Gastroesophageal sphincter (tissue), 4 donors: ENCODE results near the gene CEP164. TPM values are rescaled to one million over a fixed set of nuclear protein-coding genes. Genes with fewer than 3 reads are reported as not detected.

Source experiments
- ATAC-seq: fragments of 150-250 bp; one replicate; pipeline ENCODE4 v1.9.1; 2016; ENCODE audit warnings: mild to moderate bottlenecking, moderate library complexity
- H3K27ac ChIP-seq, 4 donors: fragments of 200-600 bp; sonication (generic) in 3 of 4; 1 replicate in 3 of 4; 2 replicates in 1 of 4; pipeline ENCODE4 v1.5.1; 2016 to 2019
- H3K27me3 ChIP-seq: fragments of 200-600 bp; sonication (generic); one replicate; pipeline ENCODE4 v1.5.1; 2019
- H3K36me3 ChIP-seq, 2 donors: fragments of 200-600 bp; sonication (generic); one replicate each; pipeline ENCODE4 v1.5.1; 2019; ENCODE audit warnings: control low read depth in 1 of 2
- H3K4me1 ChIP-seq, 3 donors: fragments of 200-600 bp; sonication (generic); 1 replicate in 2 of 3; 2 replicates in 1 of 3; pipeline ENCODE4 v1.5.1; 2016 to 2019; ENCODE audit warnings: control low read depth in 2 of 3
- H3K4me3 ChIP-seq, 2 donors: fragments of 200-600 bp; sonication (generic); one replicate each; pipeline ENCODE4 v1.5.1; 2019; ENCODE audit warnings: mild to moderate bottlenecking in 1 of 2, moderate library complexity in 1 of 2
- H3K9me3 ChIP-seq, 3 donors: fragments of 200-600 bp; sonication (generic); one replicate each; pipeline ENCODE4 v1.5.1; 2017 to 2019; ENCODE audit warnings: control low read depth in 2 of 3
- EP300 ChIP-seq: sonication (generic); formaldehyde crosslinking; IDR thresholded peaks from one replicate; pipeline ENCODE4 v1.6.1; 2017; ENCODE audit warnings: antibody characterized with exemption, mild to moderate bottlenecking
- POLR2A ChIP-seq, 2 donors: fragments of 450-650 bp; IDR thresholded peaks; one replicate each; pipeline ENCODE4 v1.6.1; 2017; ENCODE audit warnings: antibody characterized with exemption in 2 of 2, mild to moderate bottlenecking in 2 of 2, moderate library complexity in 1 of 2
- POLR2AphosphoS5 ChIP-seq: sonication (generic); formaldehyde crosslinking; IDR thresholded peaks from one replicate; pipeline ENCODE4 v1.6.1; 2017; ENCODE audit warnings: antibody characterized with exemption
- WGBS, 2 donors: methylation state at CpG; one replicate each; pipeline ENCODE4 v1.1.5; 2018; ENCODE audit warnings: low coverage in 1 of 2; 5-methylcytosine and 5-hydroxymethylcytosine counted together
- total RNA-seq, 4 donors: library from RNA; depleted of rRNA; stranded (reverse); fragments of >200 nt; gene quantifications; one replicate each; pipeline ENCODE4 v1.1.0, GENCODE V29; 2016
- TF ChIP-seq, protein P1 (sequence below), 4 experiments: fragments of 200-600 bp in 2 of 4; fragments of 450-650 bp in 2 of 4; sonication (generic) in 1 of 4; IDR thresholded peaks; one replicate each; pipeline ENCODE4 v1.5.1; 2017 to 2019; ENCODE audit warnings: antibody characterized with exemption in 4 of 4, mild to moderate bottlenecking in 2 of 4, moderate library complexity in 2 of 4

The CEP164 gene
- total RNA-seq, 4 donors from 2014 or later, result 22.3 to 26.3 (median 25.0) TPM

DNA sequence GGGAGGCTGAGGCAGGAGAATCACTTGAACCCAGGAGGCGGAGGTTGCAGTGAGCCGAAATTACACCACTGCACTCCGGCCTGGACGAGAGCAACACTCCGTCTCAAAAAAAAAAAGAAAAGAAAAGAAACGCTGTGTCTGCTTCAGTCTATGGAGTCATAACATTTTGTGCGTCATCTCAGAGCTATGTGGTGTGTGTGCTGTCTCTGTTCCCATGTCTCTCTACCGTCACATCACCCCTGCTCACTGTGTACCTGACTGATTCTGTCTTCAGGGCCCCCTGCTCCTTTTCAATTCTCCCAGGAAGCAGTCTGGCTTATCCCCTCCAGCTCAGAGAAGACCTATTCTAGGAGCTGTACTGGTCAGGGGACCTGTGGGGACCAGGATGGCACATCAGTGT lies 29.5 kb upstream of the CEP164 start:
- WGBS, 2 donors, result 89 to 97% methylated on average over 3 to 8 of the region's 8 CpGs
- no peak overlapping the region for H3K27ac ChIP-seq
- H3K27me3 ChIP-seq, result no peaks in the 10 kb centered on the region
- no peak overlapping the region for H3K4me3 ChIP-seq
- TF ChIP-seq EP300 (no peak), POLR2AphosphoS5 (no peak), POLR2A (IDR thresholded peaks at IDR 0.05) (no peak)
- TF ChIP-seq, protein P1, sequence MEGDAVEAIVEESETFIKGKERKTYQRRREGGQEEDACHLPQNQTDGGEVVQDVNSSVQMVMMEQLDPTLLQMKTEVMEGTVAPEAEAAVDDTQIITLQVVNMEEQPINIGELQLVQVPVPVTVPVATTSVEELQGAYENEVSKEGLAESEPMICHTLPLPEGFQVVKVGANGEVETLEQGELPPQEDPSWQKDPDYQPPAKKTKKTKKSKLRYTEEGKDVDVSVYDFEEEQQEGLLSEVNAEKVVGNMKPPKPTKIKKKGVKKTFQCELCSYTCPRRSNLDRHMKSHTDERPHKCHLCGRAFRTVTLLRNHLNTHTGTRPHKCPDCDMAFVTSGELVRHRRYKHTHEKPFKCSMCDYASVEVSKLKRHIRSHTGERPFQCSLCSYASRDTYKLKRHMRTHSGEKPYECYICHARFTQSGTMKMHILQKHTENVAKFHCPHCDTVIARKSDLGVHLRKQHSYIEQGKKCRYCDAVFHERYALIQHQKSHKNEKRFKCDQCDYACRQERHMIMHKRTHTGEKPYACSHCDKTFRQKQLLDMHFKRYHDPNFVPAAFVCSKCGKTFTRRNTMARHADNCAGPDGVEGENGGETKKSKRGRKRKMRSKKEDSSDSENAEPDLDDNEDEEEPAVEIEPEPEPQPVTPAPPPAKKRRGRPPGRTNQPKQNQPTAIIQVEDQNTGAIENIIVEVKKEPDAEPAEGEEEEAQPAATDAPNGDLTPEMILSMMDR (IDR thresholded peaks at IDR 0.05), result no peak
- peaks cover 0 to 29% (median 9%) of the 10 kb centered on the region in 3 donors for H3K4me1 ChIP-seq
- H3K9me3 ChIP-seq, result no peaks in the 10 kb centered on the region
- ATAC-seq, result no peak
- peaks cover 0 to 37% of the 10 kb centered on the region in 2 donors for H3K36me3 ChIP-seq

DNA sequence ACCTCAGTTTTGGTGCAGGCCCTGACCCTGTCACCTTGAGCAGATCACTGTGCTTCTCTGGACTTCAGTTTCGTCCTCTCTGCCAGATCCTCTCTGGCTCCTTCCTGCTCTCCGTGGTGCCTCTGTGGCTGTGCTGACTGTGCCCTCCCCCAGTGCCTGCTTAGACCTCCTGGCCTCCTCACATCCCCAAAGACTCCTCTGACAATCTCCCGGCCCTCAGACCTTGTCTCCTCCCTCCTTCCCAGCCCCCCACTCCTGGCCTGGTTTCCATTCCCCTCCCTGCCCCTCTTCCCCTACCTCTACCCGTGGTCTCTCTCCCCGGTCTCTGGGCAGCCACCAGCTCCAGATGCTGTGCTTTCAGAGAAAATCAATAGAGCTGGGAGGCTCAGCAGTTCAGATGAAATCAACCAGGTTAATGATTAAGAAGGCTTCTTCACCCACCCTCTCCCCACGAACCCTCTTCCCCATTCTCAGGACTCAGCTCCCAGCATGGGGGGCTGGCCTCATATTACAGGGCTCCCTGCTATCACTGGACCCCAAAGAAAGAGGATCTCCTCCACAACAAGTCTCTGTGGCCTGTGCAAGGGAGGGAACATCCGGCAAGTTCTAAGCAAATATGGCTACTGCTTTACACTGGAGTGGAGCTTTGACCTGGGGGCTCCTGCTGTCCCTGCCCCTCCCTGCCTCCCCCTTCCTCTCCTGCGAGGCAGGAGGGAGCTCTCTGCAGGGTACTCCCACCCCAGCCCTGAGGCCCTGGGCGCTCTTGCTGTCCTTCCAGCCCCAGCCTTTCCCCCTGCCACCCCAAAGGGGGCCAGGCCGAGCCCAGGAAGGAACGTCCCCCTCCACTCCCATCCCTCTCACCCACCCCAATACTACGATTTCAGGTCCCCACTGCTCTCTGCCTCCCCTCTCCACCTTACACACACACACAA lies 28.0 kb upstream of the CEP164 start:
- Histone ChIP-seq H3K36me3 (peaks cover 0 to 24% of the 10 kb centered on the region in 2 donors), H3K27ac (peak overlapping the region in 1 of 4 donors; percentile 38), H3K9me3 (no peaks in the 10 kb centered on the region), H3K4me1 (peaks cover 0 to 29% (median 9%) of the 10 kb centered on the region in 3 donors), H3K4me3 (peak overlapping the region in 1 of 2 donors; percentile 12), H3K27me3 (no peaks in the 10 kb centered on the region)
- TF ChIP-seq POLR2A (IDR thresholded peaks at IDR 0.05) (no peak), EP300 (no peak), POLR2AphosphoS5 (no peak)
- TF ChIP-seq, protein P1 (IDR thresholded peaks at IDR 0.05), result no peak
- WGBS, 2 donors, result 52% methylated on average over 9 of the region's 12 CpGs; no CpG with 5 or more reads in 1 of the 2 donors
- ATAC-seq, result no peak

DNA sequence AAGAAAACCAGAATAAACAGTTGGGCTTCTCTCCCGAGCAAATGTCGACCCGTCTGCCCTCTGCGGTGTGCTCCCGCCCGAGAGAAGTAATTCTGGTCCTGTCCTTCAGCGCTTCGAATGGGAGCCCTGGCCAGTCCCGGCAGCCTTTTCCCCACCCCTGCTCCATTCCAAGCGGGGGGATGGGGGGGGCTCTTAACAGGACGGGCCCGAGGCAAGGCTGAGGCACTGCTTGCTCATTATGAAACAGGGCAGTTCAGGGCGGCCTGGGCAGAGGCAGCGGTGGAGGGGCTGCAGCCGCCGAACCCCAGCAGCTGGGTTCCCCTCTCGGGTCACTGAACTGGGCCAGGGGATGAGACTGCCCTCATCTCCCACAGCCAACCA lies 27.4 kb upstream of the CEP164 start:
- Histone ChIP-seq H3K36me3 (peaks cover 0 to 17% of the 10 kb centered on the region in 2 donors), H3K4me3 (peak overlapping the region in 1 of 2 donors; percentile 12), H3K27me3 (no peaks in the 10 kb centered on the region), H3K9me3 (no peaks in the 10 kb centered on the region), H3K4me1 (peaks cover 0 to 29% (median 9%) of the 10 kb centered on the region in 3 donors), H3K27ac (peak overlapping the region in 1 of 4 donors; percentile 38)
- TF ChIP-seq EP300, result no peak
- TF ChIP-seq POLR2AphosphoS5, result no peak
- TF ChIP-seq, protein P1 (IDR thresholded peaks at IDR 0.05), result no peak
- TF ChIP-seq POLR2A (IDR thresholded peaks at IDR 0.05), result no peak
- WGBS, 2 donors, result 13 to 28% methylated on average over 6 to 7 of the region's 17 CpGs
- ATAC-seq, result peak; percentile 82

DNA sequence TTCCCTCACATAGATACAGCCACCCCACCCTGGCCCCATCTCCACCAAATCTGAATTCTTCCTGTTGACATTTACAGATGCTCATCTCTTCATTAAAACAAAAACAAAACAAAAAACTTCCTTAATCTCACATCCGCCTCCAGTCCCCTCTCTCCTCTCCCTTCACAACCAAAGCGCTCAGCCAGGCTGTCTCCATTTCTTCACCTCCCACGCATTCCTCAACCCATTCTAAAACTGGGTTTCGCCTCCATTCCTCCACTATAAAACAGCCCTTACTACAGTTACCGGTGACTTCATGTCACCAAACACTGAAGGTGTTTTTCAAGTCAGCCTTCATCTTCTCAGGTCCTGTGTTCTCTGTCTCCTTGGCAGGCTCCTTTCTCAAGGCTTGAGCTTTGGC lies 26.9 kb upstream of the CEP164 start:
- no peaks in the 10 kb centered on the region for H3K27me3 ChIP-seq
- TF ChIP-seq, protein P1 (IDR thresholded peaks at IDR 0.05), result no peak
- TF ChIP-seq EP300 (no peak), POLR2A (IDR thresholded peaks at IDR 0.05) (no peak), POLR2AphosphoS5 (no peak)
- 59 to 63% methylated on average over 5 of the region's 5 CpGs for WGBS, 2 donors
- peaks cover 0 to 29% (median 9%) of the 10 kb centered on the region in 3 donors for H3K4me1 ChIP-seq
- H3K36me3 ChIP-seq, result peaks cover 0 to 12% of the 10 kb centered on the region in 2 donors
- no peaks in the 10 kb centered on the region for H3K9me3 ChIP-seq
- no peak for ATAC-seq
- H3K27ac ChIP-seq, result peak overlapping the region in 1 of 4 donors; percentile 38
- H3K4me3 ChIP-seq, result no peak overlapping the region
